Adrenal gland (tissue), 5 donors: Measurements from ENCODE around the gene HGS.

Experiments used
- POLR2A ChIP-seq, 2 donors: fragments of 450-650 bp; IDR thresholded peaks; one replicate each; pipeline ENCODE4 v1.6.1; 2017; ENCODE audit warnings: antibody characterized with exemption in 2 of 2, mild to moderate bottlenecking in 2 of 2, moderate library complexity in 1 of 2
- TF ChIP-seq, protein P1 (sequence below), 6 experiments: fragments of 450-650 bp in 4 of 6; fragments of 200-600 bp in 2 of 6; sonication (generic) in 1 of 6; IDR thresholded peaks; 1 replicate in 5 of 6; 2 replicates in 1 of 6; pipeline versions ENCODE4 v1.5.1 to v1.8.0; 2016 to 2021; ENCODE audit warnings: antibody characterized with exemption in 6 of 6, mild to moderate bottlenecking in 2 of 6, moderate library complexity in 1 of 6
- donor health status: DM: no; HTN: no; CAD: no.

DNA sequence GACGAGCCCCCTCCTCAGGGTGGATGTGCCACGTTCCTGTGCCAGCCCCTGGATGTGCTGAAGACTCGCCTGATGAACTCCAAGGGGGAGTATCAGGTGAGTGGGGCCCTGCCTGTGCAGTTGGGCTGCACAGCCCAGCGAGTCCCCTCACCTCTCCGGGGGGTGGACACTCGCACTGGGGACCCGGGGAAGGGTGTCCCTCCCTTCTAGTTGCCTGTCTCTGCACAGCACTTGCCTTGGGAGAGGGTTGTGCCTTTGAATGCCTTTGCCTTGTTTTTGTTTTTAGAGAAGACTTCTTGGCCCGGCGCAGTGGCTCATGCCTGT is 33.9 kb downstream of the HGS start:
- TF ChIP-seq, protein P1, sequence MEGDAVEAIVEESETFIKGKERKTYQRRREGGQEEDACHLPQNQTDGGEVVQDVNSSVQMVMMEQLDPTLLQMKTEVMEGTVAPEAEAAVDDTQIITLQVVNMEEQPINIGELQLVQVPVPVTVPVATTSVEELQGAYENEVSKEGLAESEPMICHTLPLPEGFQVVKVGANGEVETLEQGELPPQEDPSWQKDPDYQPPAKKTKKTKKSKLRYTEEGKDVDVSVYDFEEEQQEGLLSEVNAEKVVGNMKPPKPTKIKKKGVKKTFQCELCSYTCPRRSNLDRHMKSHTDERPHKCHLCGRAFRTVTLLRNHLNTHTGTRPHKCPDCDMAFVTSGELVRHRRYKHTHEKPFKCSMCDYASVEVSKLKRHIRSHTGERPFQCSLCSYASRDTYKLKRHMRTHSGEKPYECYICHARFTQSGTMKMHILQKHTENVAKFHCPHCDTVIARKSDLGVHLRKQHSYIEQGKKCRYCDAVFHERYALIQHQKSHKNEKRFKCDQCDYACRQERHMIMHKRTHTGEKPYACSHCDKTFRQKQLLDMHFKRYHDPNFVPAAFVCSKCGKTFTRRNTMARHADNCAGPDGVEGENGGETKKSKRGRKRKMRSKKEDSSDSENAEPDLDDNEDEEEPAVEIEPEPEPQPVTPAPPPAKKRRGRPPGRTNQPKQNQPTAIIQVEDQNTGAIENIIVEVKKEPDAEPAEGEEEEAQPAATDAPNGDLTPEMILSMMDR (IDR thresholded peaks at IDR 0.05): no peak
- no peak for TF ChIP-seq POLR2A (IDR thresholded peaks at IDR 0.05)
